Astrocyte (in vitro differentiated cells and primary cell): ENCODE results near the gene PPIL6. TPM values are rescaled to one million over a fixed set of nuclear protein-coding genes. Genes with fewer than 3 reads are reported as not detected.

Source experiments
- DNase-seq: peaks from one replicate; pipeline ENCODE4 v3.0.0-alpha.2; 2010; ENCODE audit warnings: low read depth
- FAIRE-seq: peaks from 2 replicates; lab custom pipeline; 2011; peaks lifted over from hg19 to GRCh38; lab: Jason Lieb, UNC
- H2AFZ ChIP-seq: 2 replicates; pipeline ENCODE4 v1.6.0; 2012; ENCODE audit warnings: low read depth, low read length, inconsistent platforms
- H3K27ac ChIP-seq: 2 replicates; pipeline ENCODE4 v1.5.1; 2011; ENCODE audit warnings: low read depth, low read length, inconsistent platforms
- H3K27me3 ChIP-seq: 2 replicates; pipeline ENCODE4 v1.6.0; 2011; ENCODE audit warnings: low read length, inconsistent platforms; ENCODE audit not compliant: insufficient read depth
- H3K36me3 ChIP-seq: 2 replicates; pipeline ENCODE4 v1.5.1; 2011; ENCODE audit warnings: low read length, inconsistent platforms; ENCODE audit not compliant: insufficient read depth
- H3K4me1 ChIP-seq: 2 replicates; pipeline ENCODE4 v1.5.1; 2011; ENCODE audit warnings: low read length, inconsistent platforms; ENCODE audit not compliant: insufficient read depth
- H3K4me2 ChIP-seq: 2 replicates; pipeline ENCODE4 v1.6.0; 2012; ENCODE audit warnings: low read length, inconsistent platforms
- H3K4me3 ChIP-seq: 2 replicates; pipeline ENCODE4 v1.5.1; 2011; ENCODE audit warnings: low read depth, mild to moderate bottlenecking, low read length, inconsistent platforms; ENCODE audit not compliant: insufficient read depth
- H3K79me2 ChIP-seq: 2 replicates; pipeline ENCODE4 v1.6.0; 2012; ENCODE audit warnings: mild to moderate bottlenecking, low read length, inconsistent platforms; ENCODE audit not compliant: insufficient read depth
- H3K9ac ChIP-seq: 2 replicates; pipeline ENCODE4 v1.6.0; 2012; ENCODE audit warnings: mild to moderate bottlenecking, low read length, inconsistent platforms
- H3K9me3 ChIP-seq: 2 replicates; pipeline ENCODE4 v1.5.1; 2012; ENCODE audit warnings: low read depth, mild to moderate bottlenecking, low read length, inconsistent platforms; ENCODE audit not compliant: insufficient read depth
- H4K20me1 ChIP-seq: 2 replicates; pipeline ENCODE4 v1.6.0; 2012; ENCODE audit warnings: low read length, inconsistent platforms; ENCODE audit not compliant: insufficient read depth
- H3K27ac Mint-ChIP-seq: one replicate; pipeline ENCODE4 v1.8.0; 2021; ENCODE audit warnings: mild to moderate bottlenecking, mixed read lengths; ENCODE audit not compliant: unreplicated experiment
- H3K27me3 Mint-ChIP-seq: one replicate; pipeline ENCODE4 v1.8.0; 2021; ENCODE audit warnings: low read depth, mixed read lengths; ENCODE audit not compliant: unreplicated experiment
- H3K36me3 Mint-ChIP-seq: one replicate; pipeline ENCODE4 v1.8.0; 2021; ENCODE audit warnings: low read depth, mixed read lengths; ENCODE audit not compliant: unreplicated experiment
- H3K4me1 Mint-ChIP-seq: one replicate; pipeline ENCODE4 v1.8.0; 2021; ENCODE audit warnings: low read depth, mixed read lengths; ENCODE audit not compliant: unreplicated experiment
- H3K4me3 Mint-ChIP-seq: one replicate; pipeline ENCODE4 v1.8.0; 2021; ENCODE audit warnings: mild to moderate bottlenecking, moderate library complexity, mixed read lengths; ENCODE audit not compliant: unreplicated experiment
- H3K9me3 Mint-ChIP-seq: one replicate; pipeline ENCODE4 v1.8.0; 2021; ENCODE audit warnings: mild to moderate bottlenecking, mixed read lengths; ENCODE audit not compliant: unreplicated experiment
- EZH2 ChIP-seq: IDR thresholded peaks from 2 replicates; pipeline ENCODE4 v1.6.1; 2012; ENCODE audit warnings: mild to moderate bottlenecking, low read length, inconsistent platforms; ENCODE audit not compliant: insufficient read depth
- total RNA-seq: library from RNA; stranded (reverse); gene quantifications from 2 replicates; pipeline ENCODE4 v1.2.1, GENCODE V29; 2021
- TF ChIP-seq, protein P1 (sequence below): IDR thresholded peaks from 2 replicates; pipeline ENCODE4 v1.5.1; 2011; ENCODE audit warnings: low read depth, mild to moderate bottlenecking, inconsistent platforms, low read length, moderate library complexity; ENCODE audit not compliant: insufficient read depth

PPIL6 gene
- total RNA-seq, 1 donor from 2014 or later = 1.7 TPM

DNA sequence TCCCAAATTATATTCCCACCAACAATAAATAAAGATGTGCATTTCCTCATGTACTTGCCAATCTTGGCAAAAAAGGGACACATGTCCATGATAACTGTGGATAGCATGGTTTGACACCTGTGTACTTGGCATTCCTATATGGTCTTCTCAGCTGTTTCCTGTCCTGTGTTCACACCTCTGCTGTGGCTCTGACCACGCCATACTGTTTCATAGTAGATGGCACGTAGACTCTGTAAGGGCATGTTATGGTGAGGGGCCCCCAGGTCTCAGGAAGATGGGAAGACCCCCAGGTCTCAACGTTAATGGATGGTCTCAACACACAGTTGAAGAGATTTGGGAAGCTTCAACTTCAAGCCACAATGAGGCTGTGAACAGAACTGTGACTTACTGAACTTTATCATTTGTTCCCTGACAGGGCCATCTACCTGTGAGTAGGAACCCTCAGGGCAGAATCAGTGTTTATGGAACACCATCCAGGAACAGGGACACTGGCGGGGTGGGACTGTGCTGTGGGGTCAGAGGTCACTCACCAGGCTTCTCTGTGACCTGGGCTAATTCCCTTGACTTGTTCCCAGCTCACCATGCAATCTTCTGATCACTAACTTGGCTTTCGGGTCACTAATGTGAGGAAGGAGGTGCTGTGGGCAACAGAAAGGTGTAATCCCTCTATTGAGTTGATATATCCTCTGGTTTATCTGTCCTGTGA lies 30.8 kb upstream of the PPIL6 start:
- no peaks in the 10 kb centered on the region for H3K27me3 Mint-ChIP-seq
- TF ChIP-seq, protein P1, sequence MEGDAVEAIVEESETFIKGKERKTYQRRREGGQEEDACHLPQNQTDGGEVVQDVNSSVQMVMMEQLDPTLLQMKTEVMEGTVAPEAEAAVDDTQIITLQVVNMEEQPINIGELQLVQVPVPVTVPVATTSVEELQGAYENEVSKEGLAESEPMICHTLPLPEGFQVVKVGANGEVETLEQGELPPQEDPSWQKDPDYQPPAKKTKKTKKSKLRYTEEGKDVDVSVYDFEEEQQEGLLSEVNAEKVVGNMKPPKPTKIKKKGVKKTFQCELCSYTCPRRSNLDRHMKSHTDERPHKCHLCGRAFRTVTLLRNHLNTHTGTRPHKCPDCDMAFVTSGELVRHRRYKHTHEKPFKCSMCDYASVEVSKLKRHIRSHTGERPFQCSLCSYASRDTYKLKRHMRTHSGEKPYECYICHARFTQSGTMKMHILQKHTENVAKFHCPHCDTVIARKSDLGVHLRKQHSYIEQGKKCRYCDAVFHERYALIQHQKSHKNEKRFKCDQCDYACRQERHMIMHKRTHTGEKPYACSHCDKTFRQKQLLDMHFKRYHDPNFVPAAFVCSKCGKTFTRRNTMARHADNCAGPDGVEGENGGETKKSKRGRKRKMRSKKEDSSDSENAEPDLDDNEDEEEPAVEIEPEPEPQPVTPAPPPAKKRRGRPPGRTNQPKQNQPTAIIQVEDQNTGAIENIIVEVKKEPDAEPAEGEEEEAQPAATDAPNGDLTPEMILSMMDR = no peak
- TF ChIP-seq EZH2 = no peak
- H3K4me3 Mint-ChIP-seq = no peak overlapping the region
- H3K36me3 Mint-ChIP-seq = peaks cover 18% of the 10 kb centered on the region
- Histone ChIP-seq H4K20me1 (peaks cover 20% of the 10 kb centered on the region), H3K36me3 (peaks cover 38% of the 10 kb centered on the region), H3K4me3 (no peak overlapping the region), H3K4me1 (no peaks in the 10 kb centered on the region), H3K9ac (no peak overlapping the region), H3K4me2 (no peak overlapping the region), H3K79me2 (peaks cover 4% of the 10 kb centered on the region), H3K27me3 (no peaks in the 10 kb centered on the region), H2AFZ (no peak overlapping the region), H3K9me3 (no peaks in the 10 kb centered on the region), H3K27ac (no peak overlapping the region)
- DNase-seq (no peak), FAIRE-seq (no peak)
- no peaks in the 10 kb centered on the region for H3K4me1 Mint-ChIP-seq
- no peak overlapping the region for H3K27ac Mint-ChIP-seq
- H3K9me3 Mint-ChIP-seq = no peaks in the 10 kb centered on the region

DNA sequence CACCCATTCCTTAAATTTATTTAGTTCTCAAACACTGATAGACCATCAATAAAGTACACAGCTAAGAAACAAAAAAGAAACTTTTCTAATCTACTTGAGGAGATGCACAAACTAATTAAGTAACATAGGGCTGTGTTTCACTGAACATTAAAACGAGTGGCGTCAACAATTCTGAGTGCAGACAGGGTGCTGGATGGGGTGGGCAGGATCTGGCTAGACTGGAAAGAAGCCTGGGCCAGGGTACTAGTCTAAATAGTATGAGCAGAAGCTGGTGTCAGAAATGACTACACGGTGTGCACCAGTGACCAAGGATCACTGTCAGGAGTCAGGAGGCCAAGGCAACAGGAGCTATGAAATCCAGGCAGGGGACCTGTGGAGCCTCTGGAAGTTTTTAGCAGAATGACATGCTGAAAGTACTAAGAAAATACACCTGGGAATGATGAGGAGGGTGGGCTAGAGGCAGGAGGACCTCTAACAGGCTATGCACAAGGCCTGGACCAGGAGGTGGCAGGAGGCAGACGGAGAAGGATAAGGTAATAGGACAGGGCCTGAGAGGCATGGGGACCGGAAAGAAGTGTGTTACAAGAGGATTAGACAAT lies 29.3 kb upstream of the PPIL6 start:
- Mint-ChIP-seq H3K4me1 (no peaks in the 10 kb centered on the region), H3K9me3 (no peaks in the 10 kb centered on the region), H3K36me3 (peaks cover 18% of the 10 kb centered on the region), H3K27ac (no peak overlapping the region), H3K4me3 (no peak overlapping the region), H3K27me3 (no peaks in the 10 kb centered on the region)
- Histone ChIP-seq H3K4me2 (no peak overlapping the region), H3K36me3 (peaks cover 47% of the 10 kb centered on the region), H2AFZ (no peak overlapping the region), H3K79me2 (peaks cover 3% of the 10 kb centered on the region), H3K9me3 (no peaks in the 10 kb centered on the region), H3K27me3 (no peaks in the 10 kb centered on the region), H3K4me1 (no peaks in the 10 kb centered on the region), H4K20me1 (peaks cover 27% of the 10 kb centered on the region), H3K4me3 (no peak overlapping the region), H3K9ac (no peak overlapping the region), H3K27ac (no peak overlapping the region)
- DNase-seq (no peak), FAIRE-seq (no peak)
- TF ChIP-seq, protein P1 = no peak
- no peak for TF ChIP-seq EZH2

DNA sequence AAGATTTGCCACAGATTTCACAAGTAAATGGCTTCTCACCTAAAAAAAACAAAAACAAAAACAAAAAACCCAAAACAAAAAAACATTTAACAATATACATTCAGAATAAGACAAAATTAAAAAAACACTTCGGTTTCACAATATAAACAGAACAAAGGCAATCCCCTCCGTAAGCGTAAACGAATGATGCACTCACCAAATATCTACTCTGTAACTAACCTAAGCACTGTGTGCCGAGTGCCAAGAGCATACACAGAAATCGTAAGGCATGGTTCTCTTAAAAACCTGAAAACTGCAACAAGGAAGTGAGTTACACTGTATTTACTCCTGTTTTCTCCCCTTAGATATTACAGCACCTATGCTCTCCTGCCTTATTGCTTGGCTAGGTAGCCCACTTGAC lies 27.3 kb upstream of the PPIL6 start:
- no peak overlapping the region for H3K4me2 ChIP-seq
- H3K4me1 ChIP-seq = no peaks in the 10 kb centered on the region
- DNase-seq (no peak), FAIRE-seq (no peak)
- Mint-ChIP-seq H3K4me3 (no peak overlapping the region), H3K27me3 (no peaks in the 10 kb centered on the region), H3K9me3 (no peaks in the 10 kb centered on the region), H3K27ac (no peak overlapping the region), H3K36me3 (peaks cover 13% of the 10 kb centered on the region), H3K4me1 (no peaks in the 10 kb centered on the region)
- H2AFZ ChIP-seq = no peak overlapping the region
- no peak overlapping the region for H3K27ac ChIP-seq
- no peak overlapping the region for H3K4me3 ChIP-seq
- no peaks in the 10 kb centered on the region for H3K79me2 ChIP-seq
- H3K9me3 ChIP-seq = no peaks in the 10 kb centered on the region
- H3K9ac ChIP-seq = no peak overlapping the region
- TF ChIP-seq, protein P1 = no peak
- TF ChIP-seq EZH2 = no peak
- H3K36me3 ChIP-seq = peaks cover 36% of the 10 kb centered on the region
- peaks cover 18% of the 10 kb centered on the region for H4K20me1 ChIP-seq
- H3K27me3 ChIP-seq = no peaks in the 10 kb centered on the region
